ENCODE measurements around the gene CMPK1. TPM values are rescaled to one million over a fixed set of nuclear protein-coding genes. Genes with fewer than 3 reads are reported as not detected.

The CMPK1 gene
- total and polyA plus RNA-seq, 2 of the 8 experiments (the other 6 are each of a cell fraction or from before 2014, with no cell fraction given), result 6.0 to 36.9 TPM

DNA sequence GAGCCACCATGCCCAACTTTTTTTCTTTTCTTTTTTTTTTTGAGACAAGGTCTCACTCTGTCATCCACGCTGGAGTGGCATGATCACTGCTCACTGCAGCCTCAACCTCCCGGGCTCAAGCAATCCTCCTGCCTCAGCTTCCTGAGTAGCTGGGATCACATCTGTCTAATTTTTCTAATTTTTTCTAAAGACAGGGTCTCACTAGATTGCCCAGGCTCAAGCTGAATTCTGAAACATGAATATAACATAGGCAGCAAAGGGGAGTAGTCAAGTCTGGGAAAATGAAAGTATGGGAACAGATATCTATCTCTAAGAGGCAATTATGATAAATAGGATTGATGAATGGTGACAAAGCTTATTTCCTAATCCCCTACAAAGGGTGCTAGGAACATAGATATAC is 7.3 kb upstream of the CMPK1 start:
- H2AFZ ChIP-seq (ENCODE audit: low read length), result no peak overlapping the region
- TF ChIP-seq, protein P1, sequence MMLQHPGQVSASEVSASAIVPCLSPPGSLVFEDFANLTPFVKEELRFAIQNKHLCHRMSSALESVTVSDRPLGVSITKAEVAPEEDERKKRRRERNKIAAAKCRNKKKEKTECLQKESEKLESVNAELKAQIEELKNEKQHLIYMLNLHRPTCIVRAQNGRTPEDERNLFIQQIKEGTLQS (IDR thresholded peaks at IDR 0.05; ENCODE audit: insufficient read depth, low read depth, low read length), result no peak
- TF ChIP-seq NRF1 (IDR thresholded peaks at IDR 0.05; ENCODE audit: low read depth, low read length), result no peak
- no peak for TF ChIP-seq RXRA (IDR thresholded peaks at IDR 0.05; ENCODE audit: insufficient read depth, low read depth, low read length)
- TF ChIP-seq BACH1 (IDR thresholded peaks at IDR 0.05; ENCODE audit: low read length), result no peak
- no peak for TF ChIP-seq KDM5A (IDR thresholded peaks at IDR 0.05; ENCODE audit: low read length)
- TF ChIP-seq ASH2L (IDR thresholded peaks at IDR 0.05; ENCODE audit: low read length), result no peak
- TF ChIP-seq BCL11A (IDR thresholded peaks at IDR 0.05; ENCODE audit: low read depth in 2 of 2, low read length in 2 of 2), result no peak
- no peak for TF ChIP-seq RNF2 (IDR thresholded peaks at IDR 0.05; ENCODE audit: borderline replicate concordance, low read depth, low read length, missing control alignments, poor library complexity, severe bottlenecking)
- no peak for TF ChIP-seq RAD21 (IDR thresholded peaks at IDR 0.05 in 1 of 2, conservative IDR thresholded peaks at IDR 0.05 in 1 of 2; ENCODE audit: low read depth in 2 of 2, low read length in 2 of 2)
- no peak for TF ChIP-seq RFX5 (IDR thresholded peaks at IDR 0.05; ENCODE audit: borderline replicate concordance, low read depth, low read length)
- TF ChIP-seq SUZ12 (IDR thresholded peaks at IDR 0.05; ENCODE audit: low read length), result no peak
- TF ChIP-seq NANOG (IDR thresholded peaks at IDR 0.05; ENCODE audit: insufficient read depth, low read depth, low read length, poor library complexity, severe bottlenecking), result no peak
- no peak for TF ChIP-seq SP4 (IDR thresholded peaks at IDR 0.05; ENCODE audit: low read length)
- POLR2A ChIA-PET (ENCODE audit: partially characterized antibody), result interaction anchor here (2.8 kb wide), 1 partner anchor 8 kb away, joined by 7 read pairs; the partner anchor contains the start of gene CMPK1
- no peak overlapping the region for H3K14ac ChIP-seq (ENCODE audit: insufficient read length)
- no peak overlapping the region for H2AK5ac ChIP-seq (ENCODE audit: low read depth, low read length)
- no peak overlapping the region for H3K4me3 ChIP-seq (ENCODE audit: extremely low read depth in 1 of 4, insufficient read depth in 2 of 4, low read depth in 3 of 4, low read length in 4 of 4)
- H3K79me1 ChIP-seq (ENCODE audit: low read depth, low read length), result no peaks in the 10 kb centered on the region
- no peak overlapping the region for H4K8ac ChIP-seq (ENCODE audit: extremely low read depth, insufficient read depth, low read length)
- no peak overlapping the region for H2BK20ac ChIP-seq (ENCODE audit: low read length)
- no peak overlapping the region for H3K18ac ChIP-seq (ENCODE audit: extremely low read depth, low read length)
- H2BK120ac ChIP-seq (replicated peaks; ENCODE audit: low read depth, low read length), result no peak overlapping the region
- H2BK15ac ChIP-seq (ENCODE audit: low read length), result no peak overlapping the region
- H3K36me3 ChIP-seq (ENCODE audit: control insufficient read depth in 2 of 4, insufficient read depth in 4 of 4, low read length in 3 of 4), result no peaks in the 10 kb centered on the region
- H2BK12ac ChIP-seq (ENCODE audit: low read depth, low read length), result no peak overlapping the region
- FAIRE-seq (no peak), DNase-seq (ENCODE audit: low read depth in 1 of 2, low spot score in 2 of 2) (no peak)
- CTCF ChIA-PET (ENCODE audit: partially characterized antibody), result interaction anchor here (2.9 kb wide), 1 partner anchor 8 kb away, joined by 12 read pairs; no protein-coding TSS in a partner anchor
- H3K4me2 ChIP-seq (ENCODE audit: insufficient read depth in 1 of 2, low read depth in 2 of 2, low read length in 2 of 2), result no peak overlapping the region
- 90% methylated on average over 2 of the region's 2 CpGs; no CpG with 5 or more reads in 1 of the 2 experiments for WGBS, 2 experiments (ENCODE audit: extremely low coverage in 1 of 2, insufficient coverage in 1 of 2, insufficient read length in 1 of 2, insufficient replicate concordance in 2 of 2, low coverage in 1 of 2, low lambda C conversion rate in 2 of 2, missing lambda C conversion rate in 1 of 2)
- H3K27me3 ChIP-seq (replicated peaks in 1 of 4; ENCODE audit: control insufficient read depth in 3 of 4, extremely low read depth in 1 of 4, insufficient read depth in 3 of 4, low read length in 3 of 4), result no peaks in the 10 kb centered on the region
- H3K9ac ChIP-seq (replicated peaks in 1 of 4; ENCODE audit: extremely low read depth in 1 of 4, low read depth in 3 of 4, low read length in 3 of 4), result no peak overlapping the region
- H4K5ac ChIP-seq (ENCODE audit: insufficient read length, low read depth, low read length), result no peak overlapping the region
- no peak overlapping the region for H4K91ac ChIP-seq (replicated peaks; ENCODE audit: insufficient read length, low read length)
- no peak overlapping the region for H3K27ac ChIP-seq (ENCODE audit: low read depth, low read length)
- no peaks in the 10 kb centered on the region for H3K4me1 ChIP-seq (replicated peaks in 1 of 4; ENCODE audit: control insufficient read depth in 3 of 4, insufficient read depth in 4 of 4, low read length in 3 of 4)
- H3K9me3 ChIP-seq (ENCODE audit: insufficient read depth in 2 of 2, low read depth in 1 of 2, low read length in 1 of 2), result no peaks in the 10 kb centered on the region
- no peak overlapping the region for H2BK5ac ChIP-seq (ENCODE audit: low read depth, low read length)
- no peak overlapping the region for H3K23ac ChIP-seq (ENCODE audit: insufficient read length)
- H3K23me2 ChIP-seq (ENCODE audit: low read depth, low read length), result no peaks in the 10 kb centered on the region
- H3K4ac ChIP-seq (replicated peaks; ENCODE audit: insufficient read length, low read depth, low read length), result no peak overlapping the region
- H3K79me2 ChIP-seq (ENCODE audit: control insufficient read depth in 1 of 2, insufficient read depth in 2 of 2, low read length in 2 of 2), result no peaks in the 10 kb centered on the region
- H3K56ac ChIP-seq (replicated peaks; ENCODE audit: insufficient read length, low read depth, low read length), result no peak overlapping the region
- H4K20me1 ChIP-seq (replicated peaks in 1 of 2; ENCODE audit: control insufficient read depth in 1 of 2, insufficient read depth in 2 of 2, low read length in 2 of 2), result no peaks in the 10 kb centered on the region
